ENCODE measurements around the gene ZFHX3. TPM values are rescaled to one million over a fixed set of nuclear protein-coding genes. Genes with fewer than 3 reads are reported as not detected.

ZFHX3 gene
- total and polyA plus RNA-seq, 2 of the 8 experiments (the other 6 are each of a cell fraction or from before 2014, with no cell fraction given), result 0.08 to 0.99 TPM

- TF ChIP-seq SP4 (IDR thresholded peaks at IDR 0.05; ENCODE audit: low read length) (no peak), HDAC2 (IDR thresholded peaks at IDR 0.05; ENCODE audit: borderline replicate concordance in 1 of 2, low read depth in 2 of 2, low read length in 2 of 2) (no peak), RFX5 (IDR thresholded peaks at IDR 0.05; ENCODE audit: borderline replicate concordance, low read depth, low read length) (no peak), TCF12 (IDR thresholded peaks at IDR 0.05; ENCODE audit: low read depth, low read length) (no peak), TEAD4 (IDR thresholded peaks at IDR 0.05; ENCODE audit: low read depth, low read length) (no peak), JUN (IDR thresholded peaks at IDR 0.05; ENCODE audit: low read depth, low read length) (no peak)
These were observed 120.5 kb downstream of the ZFHX3 start (continued) for GRCh38 chr16:72927199-72928089.
